Adrenal gland (tissue), 12 donors: ENCODE results near the gene PLBD2. TPM values are rescaled to one million over a fixed set of nuclear protein-coding genes. Genes with fewer than 3 reads are reported as not detected.

ENCODE experiments used
- DNase-seq, 7 donors: peaks; one replicate each; pipeline ENCODE4 v3.0.0-alpha.2; 2019 to 2020
- H3K27ac ChIP-seq, 5 donors: fragments of 200-600 bp; sonication (generic) in 4 of 5; 1 replicate in 3 of 5; 2 replicates in 2 of 5; pipeline versions ENCODE4 v1.5.1 to v1.8.0; 2016 to 2020; ENCODE audit warnings: mild to moderate bottlenecking in 1 of 5
- H3K27me3 ChIP-seq: fragments of 200-600 bp; 2 replicates; pipeline ENCODE4 v1.8.0; 2021
- H3K36me3 ChIP-seq, 2 donors: fragments of 200-600 bp; replicated peaks in 1 of 2; 1 replicate in 1 of 2; 2 replicates in 1 of 2; pipeline versions ENCODE4 v1.5.1 to v1.8.0; 2018 to 2022
- H3K4me1 ChIP-seq, 2 donors: fragments of 200-600 bp; replicated peaks in 1 of 2; 1 replicate in 1 of 2; 2 replicates in 1 of 2; pipeline versions ENCODE4 v1.5.1 to v1.8.0; 2018 to 2021
- H3K4me3 ChIP-seq, 4 donors: fragments of 200-600 bp; sonication (generic) in 3 of 4; one replicate each; pipeline ENCODE4 v1.5.1; 2016 to 2018
- H3K9me3 ChIP-seq, 3 donors: fragments of 200-600 bp; sonication (generic) in 1 of 3; replicated peaks in 1 of 3; 1 replicate in 2 of 3; 2 replicates in 1 of 3; pipeline versions ENCODE4 v1.5.1 to v1.8.0; 2016 to 2021
- CTCF ChIP-seq, 6 experiments: fragments of 450-650 bp in 4 of 6; fragments of 200-600 bp in 2 of 6; sonication (generic) in 1 of 6; IDR thresholded peaks; 1 replicate in 5 of 6; 2 replicates in 1 of 6; pipeline versions ENCODE4 v1.5.1 to v1.8.0; 2016 to 2021; ENCODE audit warnings: antibody characterized with exemption in 6 of 6, mild to moderate bottlenecking in 2 of 6, moderate library complexity in 1 of 6
- POLR2A ChIP-seq, 2 donors: fragments of 450-650 bp; IDR thresholded peaks; one replicate each; pipeline ENCODE4 v1.6.1; 2017; ENCODE audit warnings: antibody characterized with exemption in 2 of 2, mild to moderate bottlenecking in 2 of 2, moderate library complexity in 1 of 2
- WGBS, 4 donors: extraction: QIAGEN DNeasy Blood & Tissue Kit in 2 of 4; methylation state at CpG; one replicate each; pipeline versions ENCODE4 v1.1.5 to v1.1.7; 2013 to 2017; 5-methylcytosine and 5-hydroxymethylcytosine counted together
- intact Hi-C, 2 donors: fragments of 100-400 bp; cut with DNase I; formaldehyde crosslinking; loops; one replicate each; pipeline versions ENCODE4 v1.14.1 to v1.15.0; 2022 to 2023
- polyA plus RNA-seq, 3 donors: library from polyadenylated mRNA; stranded (reverse); fragments of 200-250 nt in 2 of 3; fragments of 350-450 nt in 1 of 3; fragmentation: Illumina TruSeq in 1 of 3; extraction: RNeasy Lipid Tissue Mini Kit (QIAGEN cat#74804) in 1 of 3; gene quantifications; one replicate each; pipeline ENCODE4 v1.2.3, GENCODE V29; 2013 to 2014
- total RNA-seq, 9 donors: library from RNA; depleted of rRNA in 4 of 9; stranded (reverse); fragments of >200 nt in 4 of 9; fragments of 120-200 nt in 1 of 9; fragmentation: NEBNext Ultra II Directional in 1 of 9; extraction: Animal tissue kit (Norgen Biotek cat#: 25700) in 1 of 9; gene quantifications; one replicate each; pipeline versions ENCODE4 v1.1.0 to v1.2.4, GENCODE V29; 2013 to 2023
- donor health status: healthy with polysubstance abuse.
- donor health status: Bipolar disorder and iron deficiency.
- donor health status: DM: yes; HTN: yes; CAD: no.
- donor health status: DM: no; HTN: no; CAD: no.
- donor health status: DM: no; HTN: no; CAD: no.
- donor health status: DM: yes; HTN: yes; CAD: no.

The PLBD2 gene
- total and polyA plus RNA-seq, 12 donors, result 66.7 to 467 (median 305) TPM

DNA sequence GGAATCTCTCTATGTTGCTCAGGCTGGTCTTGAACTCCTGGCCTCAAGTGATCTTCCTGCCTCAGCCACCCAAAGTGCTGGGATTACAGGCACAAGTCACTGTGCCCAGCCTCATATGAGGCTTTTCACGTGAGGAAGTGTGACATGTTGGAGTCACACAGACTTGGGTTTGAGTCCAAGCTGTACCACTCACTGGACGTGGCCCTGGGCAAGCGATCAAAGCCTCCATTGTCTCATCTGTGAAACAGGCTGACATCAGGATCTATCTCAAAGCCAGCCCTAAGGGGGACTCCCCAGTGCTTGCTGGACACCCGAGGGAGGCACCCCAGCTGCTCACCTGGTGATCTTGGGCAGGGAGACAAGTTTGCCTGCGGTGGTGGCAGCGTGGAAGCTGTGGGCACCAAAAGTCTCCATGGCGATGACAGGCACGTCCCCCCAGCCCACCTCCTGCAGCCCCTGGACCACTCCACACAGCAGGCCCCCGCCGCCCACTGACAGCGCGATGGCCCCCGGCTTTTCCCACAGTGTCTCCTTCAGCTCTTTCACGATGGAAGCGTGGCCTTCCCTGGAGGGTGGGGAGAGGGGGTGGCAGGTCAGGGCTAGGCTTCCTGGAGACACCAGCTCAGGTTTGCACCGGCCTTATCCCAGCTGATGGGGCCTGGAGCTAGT is 38.6 kb downstream of the PLBD2 start:
- H3K9me3 ChIP-seq, result no peaks in the 10 kb centered on the region
- no peaks in the 10 kb centered on the region for H3K36me3 ChIP-seq
- no peaks in the 10 kb centered on the region for H3K4me1 ChIP-seq
- H3K4me3 ChIP-seq, result no peak overlapping the region
- WGBS, 4 donors, result 41 to 64% (median 55%) methylated on average over 7 to 16 of the region's 16 CpGs
- no peak overlapping the region for H3K27ac ChIP-seq
- DNase-seq, result no peak
- TF ChIP-seq POLR2A (IDR thresholded peaks at IDR 0.05) (no peak), CTCF (IDR thresholded peaks at IDR 0.05) (no peak)
- intact Hi-C loops, result no loop called here
- H3K27me3 ChIP-seq, result no peaks in the 10 kb centered on the region

DNA sequence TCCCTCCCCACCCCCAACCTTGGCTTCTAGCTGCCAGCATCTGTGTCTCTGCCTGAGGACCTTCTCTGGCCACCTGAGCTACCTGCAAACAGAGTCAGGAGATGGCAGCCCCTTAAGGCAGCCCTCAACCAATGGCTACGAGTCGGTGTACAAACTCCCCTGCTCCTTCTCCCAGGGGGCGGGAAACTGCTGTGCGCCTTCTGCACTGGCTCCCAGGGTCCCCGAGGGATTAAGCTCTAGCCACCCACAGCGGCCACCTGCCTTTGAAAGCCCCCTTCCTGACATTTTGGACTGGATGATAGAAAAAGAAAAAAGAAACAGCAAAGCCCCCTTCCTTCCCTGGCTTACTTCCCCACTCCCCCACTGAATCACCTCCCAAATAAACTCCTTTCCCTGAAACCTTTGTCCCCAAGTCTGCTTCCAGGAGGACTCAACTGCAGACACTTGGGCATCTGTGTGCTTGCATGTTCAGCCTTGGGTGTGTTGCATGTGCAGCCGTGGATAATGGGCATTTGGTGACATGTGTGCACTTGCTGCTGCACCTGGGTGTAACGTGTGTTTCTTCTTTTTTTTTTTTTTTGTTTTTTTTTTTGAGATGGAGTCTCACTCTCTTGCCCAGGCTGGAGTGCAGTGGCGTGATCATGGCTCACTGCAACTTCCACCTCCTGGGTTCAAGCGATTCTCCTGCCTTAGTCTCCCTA is 39.3 kb downstream of the PLBD2 start:
- no peaks in the 10 kb centered on the region for H3K27me3 ChIP-seq
- TF ChIP-seq POLR2A (IDR thresholded peaks at IDR 0.05), result no peak
- 53 to 65% (median 58%) methylated on average over 4 to 10 of the region's 10 CpGs for WGBS, 4 donors

DNA sequence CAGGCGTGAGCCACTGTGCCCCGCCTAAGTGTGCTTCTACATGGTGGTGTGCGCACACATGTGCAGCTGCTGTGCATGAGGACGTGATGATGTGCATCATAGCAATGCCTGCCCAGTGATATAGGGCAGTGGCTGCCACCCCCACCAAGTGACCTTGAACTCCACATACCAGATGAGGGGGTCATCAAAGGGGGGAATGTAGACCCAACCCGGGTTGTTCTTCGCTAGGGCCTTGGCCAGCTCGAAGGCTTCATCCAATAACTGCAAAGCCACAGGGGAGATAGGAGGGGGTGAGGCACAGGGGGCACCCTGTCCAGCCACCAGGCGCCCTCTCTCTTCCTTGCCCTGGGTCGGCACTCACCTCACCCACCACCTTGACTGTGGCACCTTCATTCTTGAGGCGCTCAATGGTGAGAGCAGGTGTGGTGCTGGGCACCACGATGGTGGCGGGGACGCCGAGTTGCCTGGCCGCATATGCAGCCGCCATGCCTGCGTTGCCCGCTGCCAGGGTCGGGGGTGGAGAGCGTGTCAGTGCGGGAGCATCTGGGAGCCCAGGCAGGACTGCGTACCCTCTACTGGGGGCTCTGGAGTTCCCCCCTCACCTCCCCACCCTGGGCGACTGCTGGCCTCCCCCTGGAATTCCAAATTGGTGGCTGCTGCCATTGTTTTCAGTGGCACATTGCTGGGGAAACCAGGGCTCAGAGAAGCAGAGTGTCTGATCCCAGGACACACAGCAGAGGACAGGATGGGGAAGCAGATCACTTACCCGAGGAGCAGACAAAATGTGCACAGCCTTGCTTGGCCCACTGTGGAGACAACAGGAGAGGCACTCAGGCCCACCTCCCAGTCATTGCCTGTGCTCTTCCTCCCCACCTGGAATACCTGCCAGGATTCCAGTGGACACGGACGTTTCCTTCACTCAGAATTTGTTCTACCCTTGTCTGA is 40.2 kb downstream of the PLBD2 start:
- no peak for TF ChIP-seq CTCF (IDR thresholded peaks at IDR 0.05)
- TF ChIP-seq POLR2A (IDR thresholded peaks at IDR 0.05), result no peak
- intact Hi-C loops, result no loop called here

More for the DNA sequence above, 39.3 kb downstream of the PLBD2 start:
- no peak for DNase-seq
- no peak overlapping the region for H3K27ac ChIP-seq
- H3K4me3 ChIP-seq, result no peak overlapping the region
- no peaks in the 10 kb centered on the region for H3K36me3 ChIP-seq
- no peaks in the 10 kb centered on the region for H3K9me3 ChIP-seq
- H3K4me1 ChIP-seq, result no peaks in the 10 kb centered on the region
- intact Hi-C loops, result no loop called here

GRCh38 chr12:113399490-113399889 is 41.1 kb downstream of the PLBD2 start:
- TF ChIP-seq POLR2A (IDR thresholded peaks at IDR 0.05) (no peak), CTCF (IDR thresholded peaks at IDR 0.05) (no peak)
- H3K27me3 ChIP-seq, result no peaks in the 10 kb centered on the region
- H3K4me1 ChIP-seq, result peaks cover 4 to 6% of the 10 kb centered on the region in 2 donors
- WGBS, 4 donors, result 81 to 91% (median 85%) methylated on average over 6 to 12 of the region's 12 CpGs
- no peak overlapping the region for H3K27ac ChIP-seq
- intact Hi-C loops, result no loop called here
- no peaks in the 10 kb centered on the region for H3K36me3 ChIP-seq
- DNase-seq, result no peak
- no peak overlapping the region for H3K4me3 ChIP-seq
- H3K9me3 ChIP-seq, result no peaks in the 10 kb centered on the region

More for the DNA sequence above, 40.2 kb downstream of the PLBD2 start:
- 68 to 84% (median 79%) methylated on average over 9 to 26 of the region's 26 CpGs for WGBS, 4 donors
- Histone ChIP-seq H3K27me3 (no peaks in the 10 kb centered on the region), H3K4me3 (no peak overlapping the region), H3K36me3 (no peaks in the 10 kb centered on the region), H3K4me1 (no peaks in the 10 kb centered on the region), H3K27ac (no peak overlapping the region), H3K9me3 (no peaks in the 10 kb centered on the region)
- no peak for DNase-seq
